ENCODE data around the gene IMMP2L.

- TF ChIP-seq CTCF (IDR thresholded peaks at IDR 0.05; ENCODE audit: low read depth, low read length, missing input control) = no peak
- TF ChIP-seq EGR1 (IDR thresholded peaks at IDR 0.05; ENCODE audit: low read depth in 2 of 2) = no peak
- no peak for TF ChIP-seq RAD21 (IDR thresholded peaks at IDR 0.05)
- TF ChIP-seq SP1 (IDR thresholded peaks at IDR 0.05) = no peak
- TF ChIP-seq MAX (IDR thresholded peaks at IDR 0.05) = no peak
- TF ChIP-seq REST (IDR thresholded peaks at IDR 0.05) = no peak
- TF ChIP-seq FOXA1 (IDR thresholded peaks at IDR 0.05) = no peak
- TF ChIP-seq TAF1 (conservative IDR thresholded peaks at IDR 0.05) = no peak
- TF ChIP-seq GABPA (IDR thresholded peaks at IDR 0.05 in 1 of 2, conservative IDR thresholded peaks at IDR 0.05 in 1 of 2) = no peak
- no peak for TF ChIP-seq RXRA (IDR thresholded peaks at IDR 0.05)
- TF ChIP-seq YY1 (IDR thresholded peaks at IDR 0.05) = no peak
These were observed 490.7 kb downstream of the IMMP2L start for GRCh38 chr7:111071556-111071955.

All from liver (tissue), 3 donors.